ENCODE measurements around the gene SERAC1.

DNA sequence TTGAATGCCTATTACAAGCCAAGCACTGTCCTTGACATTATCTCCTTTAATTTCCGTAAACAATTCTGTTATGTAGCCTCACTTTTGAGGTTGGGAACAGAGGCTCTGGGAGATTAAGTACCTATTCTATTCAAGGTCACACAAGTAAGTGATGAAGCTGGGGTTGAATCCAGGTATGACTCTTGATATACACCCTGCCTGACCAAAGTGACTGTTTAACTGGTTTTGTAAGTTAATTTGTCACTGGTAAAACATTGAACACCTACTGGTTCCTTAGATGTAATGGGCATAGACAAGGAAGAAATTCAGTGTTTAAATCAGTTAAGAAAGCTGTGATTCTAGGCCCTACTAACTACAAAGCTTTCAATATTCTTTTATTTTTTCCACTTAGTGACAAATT, 23.0 kb upstream of the SERAC1 start:
- TF ChIP-seq, protein P1, sequence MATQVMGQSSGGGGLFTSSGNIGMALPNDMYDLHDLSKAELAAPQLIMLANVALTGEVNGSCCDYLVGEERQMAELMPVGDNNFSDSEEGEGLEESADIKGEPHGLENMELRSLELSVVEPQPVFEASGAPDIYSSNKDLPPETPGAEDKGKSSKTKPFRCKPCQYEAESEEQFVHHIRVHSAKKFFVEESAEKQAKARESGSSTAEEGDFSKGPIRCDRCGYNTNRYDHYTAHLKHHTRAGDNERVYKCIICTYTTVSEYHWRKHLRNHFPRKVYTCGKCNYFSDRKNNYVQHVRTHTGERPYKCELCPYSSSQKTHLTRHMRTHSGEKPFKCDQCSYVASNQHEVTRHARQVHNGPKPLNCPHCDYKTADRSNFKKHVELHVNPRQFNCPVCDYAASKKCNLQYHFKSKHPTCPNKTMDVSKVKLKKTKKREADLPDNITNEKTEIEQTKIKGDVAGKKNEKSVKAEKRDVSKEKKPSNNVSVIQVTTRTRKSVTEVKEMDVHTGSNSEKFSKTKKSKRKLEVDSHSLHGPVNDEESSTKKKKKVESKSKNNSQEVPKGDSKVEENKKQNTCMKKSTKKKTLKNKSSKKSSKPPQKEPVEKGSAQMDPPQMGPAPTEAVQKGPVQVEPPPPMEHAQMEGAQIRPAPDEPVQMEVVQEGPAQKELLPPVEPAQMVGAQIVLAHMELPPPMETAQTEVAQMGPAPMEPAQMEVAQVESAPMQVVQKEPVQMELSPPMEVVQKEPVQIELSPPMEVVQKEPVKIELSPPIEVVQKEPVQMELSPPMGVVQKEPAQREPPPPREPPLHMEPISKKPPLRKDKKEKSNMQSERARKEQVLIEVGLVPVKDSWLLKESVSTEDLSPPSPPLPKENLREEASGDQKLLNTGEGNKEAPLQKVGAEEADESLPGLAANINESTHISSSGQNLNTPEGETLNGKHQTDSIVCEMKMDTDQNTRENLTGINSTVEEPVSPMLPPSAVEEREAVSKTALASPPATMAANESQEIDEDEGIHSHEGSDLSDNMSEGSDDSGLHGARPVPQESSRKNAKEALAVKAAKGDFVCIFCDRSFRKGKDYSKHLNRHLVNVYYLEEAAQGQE (IDR thresholded peaks at IDR 0.05; ENCODE audit: insufficient read depth in 1 of 2, low read depth in 2 of 2, low read length in 2 of 2): no peak
- no peak for TF ChIP-seq POLR2AphosphoS5 (IDR thresholded peaks at IDR 0.05; ENCODE audit: low read depth, low read length)
- TF ChIP-seq TAF1 (IDR thresholded peaks at IDR 0.05; ENCODE audit: borderline replicate concordance, insufficient read depth, low read length): no peak
- no peak for TF ChIP-seq SIN3A (IDR thresholded peaks at IDR 0.05; ENCODE audit: borderline replicate concordance, insufficient read depth, low read length)
- TF ChIP-seq FOXP2 (optimal IDR thresholded peaks at IDR 0.05; ENCODE audit: borderline replicate concordance, extremely low read depth, extremely low read length, insufficient read depth): no peak

All from PFSK-1 (cell line).